Hindlimb muscle (tissue), 1 donor: ENCODE data around the gene FADS6. TPM values are rescaled to one million over a fixed set of nuclear protein-coding genes. Genes with fewer than 3 reads are reported as not detected.
"Not testable (repeated sequence)": the region's sequence is repeated elsewhere in the genome, so short reads cannot be mapped to it uniquely, and the experiment has no call there.

ENCODE experiments used
- DNase-seq: peaks from one replicate; pipeline ENCODE4 v3.0.0-alpha.2; 2013
- polyA plus RNA-seq: library from polyadenylated mRNA; unstranded; fragments of 120-200 nt; gene quantifications from one replicate; pipeline ENCODE4 v1.2.1, GENCODE V29; 2013; ENCODE audit not compliant: insufficient read length

The FADS6 gene
- polyA plus RNA-seq, 1 donor = not detected

DNA sequence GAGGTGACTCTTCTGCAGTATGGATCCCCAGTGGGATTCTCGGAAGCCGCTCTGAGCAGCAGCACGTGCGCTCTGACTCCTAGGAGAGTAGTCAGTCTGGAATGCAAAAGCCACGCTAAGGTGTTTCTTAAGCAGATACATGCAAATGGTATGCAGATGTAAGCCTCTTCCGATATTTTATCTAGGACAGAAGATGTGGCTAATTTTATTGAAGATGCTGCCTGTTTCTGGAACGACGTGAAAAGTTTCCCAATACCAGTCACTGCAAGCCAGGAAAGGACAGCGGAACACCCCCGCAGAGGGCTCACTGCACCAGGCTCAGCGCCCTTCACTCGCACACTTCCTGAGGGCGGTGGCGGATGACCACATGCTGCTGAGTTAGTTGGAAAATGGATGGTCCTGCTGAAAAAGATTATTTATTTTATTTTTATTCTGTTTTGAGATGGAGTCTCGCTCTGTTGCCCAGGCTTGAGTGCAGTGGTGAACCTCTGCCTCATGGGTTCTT is 10.1 kb downstream of the FADS6 start:
- DNase-seq = no peak

DNA sequence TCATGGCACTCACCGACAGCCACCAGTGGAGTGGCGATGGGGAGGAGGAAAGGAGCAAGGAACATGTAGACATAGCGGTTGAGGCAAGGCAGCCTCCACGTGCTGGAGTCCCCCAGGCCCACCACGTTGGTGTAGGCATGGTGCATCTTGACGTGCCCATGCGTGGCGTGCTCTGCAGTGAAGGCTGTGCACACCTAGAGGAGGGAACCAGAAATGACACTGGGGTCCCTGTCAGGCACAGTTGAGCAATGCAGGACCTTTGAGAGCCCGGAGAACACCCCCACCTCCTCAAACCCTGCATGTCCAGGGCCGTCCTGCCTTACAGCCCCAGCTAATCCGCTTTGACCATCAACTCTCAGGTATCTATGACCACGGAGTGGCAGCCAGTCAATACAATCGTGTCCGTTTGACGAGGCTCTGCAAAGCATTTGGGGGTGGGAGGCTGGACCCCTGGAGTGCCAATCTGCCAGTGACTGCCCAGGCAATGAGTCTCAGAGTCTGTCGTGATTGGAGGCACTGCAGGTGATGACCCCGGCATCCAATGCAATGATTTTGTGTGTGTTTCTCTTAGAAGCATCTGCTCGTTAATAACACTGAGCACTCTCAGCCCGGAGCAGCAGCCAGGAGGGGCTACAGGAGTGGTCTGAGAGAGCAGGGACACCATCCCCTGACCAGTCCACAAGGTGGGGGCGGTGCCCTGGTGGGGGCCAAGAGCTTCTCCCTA is 10.8 kb downstream of the FADS6 start:
- no peak for DNase-seq

DNA sequence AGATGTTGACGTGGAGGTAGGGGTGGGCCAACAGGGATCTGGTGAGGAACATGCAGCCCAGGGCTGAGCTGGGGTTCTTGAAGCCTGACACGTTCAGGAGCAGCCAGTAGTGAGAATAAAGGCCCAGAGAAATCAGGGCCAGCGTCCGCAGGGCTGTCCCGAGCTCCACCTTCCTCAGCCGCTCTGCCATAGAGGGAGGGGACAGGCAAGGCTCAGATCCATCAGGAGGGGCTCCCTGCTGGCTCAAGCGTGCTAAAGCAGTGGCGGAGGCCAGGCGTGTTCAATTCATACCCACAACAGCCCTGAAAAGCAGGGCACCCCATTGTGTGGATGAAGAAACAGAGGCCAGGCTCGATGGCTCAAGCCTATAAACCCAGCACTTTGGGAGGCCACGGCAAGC is 12.4 kb downstream of the FADS6 start:
- no peak for DNase-seq

DNA sequence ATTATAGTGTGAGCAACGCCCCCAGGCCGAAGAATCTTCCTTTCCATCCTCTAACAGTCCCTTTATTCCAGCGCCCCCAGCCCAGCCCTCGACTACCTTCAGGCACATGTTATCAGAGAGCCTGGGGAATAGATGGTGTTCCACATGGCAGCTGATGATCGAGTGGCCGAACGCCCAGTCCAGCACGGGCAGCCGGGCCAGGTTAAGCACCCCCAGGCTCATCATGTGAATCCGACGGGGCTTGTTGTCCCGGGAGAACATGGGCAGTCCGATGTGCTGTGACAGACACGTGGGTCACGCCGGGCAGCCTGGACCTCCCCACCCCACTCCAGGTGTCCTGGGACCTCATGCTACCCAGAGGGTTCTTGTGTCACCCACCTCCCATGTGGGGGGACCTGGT is 14.1 kb downstream of the FADS6 start:
- no peak for DNase-seq

DNA sequence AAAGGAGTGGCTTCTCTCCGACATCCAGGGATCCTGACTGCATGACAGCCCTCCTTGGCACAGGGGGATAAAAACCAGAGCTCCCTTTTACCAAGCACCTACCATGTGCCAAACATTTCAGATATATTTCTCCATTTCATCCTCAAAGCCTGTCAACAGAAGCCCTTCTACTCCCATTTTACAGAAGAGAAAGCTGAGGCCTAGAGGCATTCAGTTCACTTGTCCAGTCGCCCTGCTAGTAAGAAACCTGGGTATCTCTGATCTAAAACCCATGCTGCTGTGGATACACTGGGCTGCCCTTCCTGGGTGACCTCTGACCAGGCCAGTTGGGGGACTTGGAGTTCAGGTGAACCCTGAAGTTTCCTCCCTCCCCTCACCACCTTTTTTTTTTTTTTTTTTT is 14.8 kb downstream of the FADS6 start:
- no peak for DNase-seq

DNA sequence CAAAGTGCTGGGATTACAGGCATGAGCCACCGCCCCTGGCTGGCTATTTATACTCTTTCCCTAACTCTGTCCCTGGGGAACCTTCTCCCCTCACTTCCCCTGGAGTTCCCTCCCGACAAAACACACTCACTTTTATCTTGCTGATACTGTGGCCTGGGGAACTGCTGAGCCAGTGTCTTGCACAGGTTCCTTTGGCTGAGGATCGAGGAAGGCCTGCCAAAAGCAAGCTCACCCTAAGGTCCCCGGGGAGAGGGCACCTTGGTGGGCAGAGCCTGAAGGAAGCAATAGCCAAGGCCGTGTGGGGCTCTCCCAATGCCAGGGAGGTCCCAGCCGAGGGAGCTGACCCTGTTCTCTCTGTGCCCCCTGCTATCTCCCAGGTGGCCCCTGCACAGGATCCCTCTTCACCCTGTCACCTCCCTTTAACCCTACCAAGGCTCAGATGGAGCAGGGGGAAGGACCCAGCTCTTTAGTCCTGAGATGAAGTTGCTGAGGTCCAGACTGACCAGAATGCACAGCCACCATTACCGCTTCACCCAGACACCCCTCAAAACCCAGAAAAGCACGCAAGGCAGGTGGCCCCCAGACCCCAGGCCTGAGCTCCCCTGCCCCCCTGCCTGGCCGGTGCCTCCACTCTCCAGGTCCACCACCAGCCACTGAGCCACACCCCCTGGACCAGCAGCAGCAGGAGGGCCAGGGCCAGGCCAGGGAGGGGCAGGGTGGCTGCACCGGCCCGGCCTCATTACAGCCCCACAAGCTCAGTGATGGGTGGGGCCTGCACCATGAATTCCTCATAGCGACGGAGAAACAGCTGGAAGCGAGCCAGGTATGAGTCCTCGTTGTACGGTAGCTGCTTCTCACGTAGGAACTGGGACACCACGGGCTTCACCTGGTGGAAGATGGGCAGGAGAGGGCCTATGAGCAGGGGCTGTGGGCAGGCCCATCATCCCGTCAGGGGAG is 15.6 kb downstream of the FADS6 start:
- DNase-seq = no peak

DNA sequence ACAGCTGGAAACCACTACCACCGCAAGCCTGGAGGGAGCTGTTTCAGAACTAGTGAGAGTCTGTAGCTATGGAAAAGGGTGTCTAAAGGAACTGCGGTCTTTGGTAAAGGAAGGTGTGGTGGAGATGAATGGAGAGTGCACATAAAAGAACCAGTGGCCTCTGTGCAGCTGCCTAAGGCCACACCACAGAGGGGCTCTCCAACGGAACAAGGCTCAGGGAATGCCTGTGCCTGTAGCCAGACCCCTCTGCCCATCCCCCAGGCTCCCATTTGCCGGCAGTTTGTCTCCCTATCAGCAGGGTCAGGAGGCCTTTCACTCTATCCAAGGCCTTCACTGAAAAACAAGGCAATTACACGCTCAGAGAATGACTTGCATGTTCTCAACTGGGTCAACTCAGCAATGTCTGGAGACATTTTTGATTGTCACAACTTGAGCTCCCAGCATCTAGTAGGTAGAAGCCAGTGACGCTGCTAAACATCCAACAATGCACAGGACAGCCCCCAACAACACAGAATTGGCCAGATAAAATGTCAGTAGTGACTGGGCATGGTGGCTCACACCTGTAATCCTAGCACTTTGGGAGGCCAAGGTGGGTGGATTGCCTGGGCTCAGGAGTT is 17.3 kb downstream of the FADS6 start:
- no peak for DNase-seq

DNA sequence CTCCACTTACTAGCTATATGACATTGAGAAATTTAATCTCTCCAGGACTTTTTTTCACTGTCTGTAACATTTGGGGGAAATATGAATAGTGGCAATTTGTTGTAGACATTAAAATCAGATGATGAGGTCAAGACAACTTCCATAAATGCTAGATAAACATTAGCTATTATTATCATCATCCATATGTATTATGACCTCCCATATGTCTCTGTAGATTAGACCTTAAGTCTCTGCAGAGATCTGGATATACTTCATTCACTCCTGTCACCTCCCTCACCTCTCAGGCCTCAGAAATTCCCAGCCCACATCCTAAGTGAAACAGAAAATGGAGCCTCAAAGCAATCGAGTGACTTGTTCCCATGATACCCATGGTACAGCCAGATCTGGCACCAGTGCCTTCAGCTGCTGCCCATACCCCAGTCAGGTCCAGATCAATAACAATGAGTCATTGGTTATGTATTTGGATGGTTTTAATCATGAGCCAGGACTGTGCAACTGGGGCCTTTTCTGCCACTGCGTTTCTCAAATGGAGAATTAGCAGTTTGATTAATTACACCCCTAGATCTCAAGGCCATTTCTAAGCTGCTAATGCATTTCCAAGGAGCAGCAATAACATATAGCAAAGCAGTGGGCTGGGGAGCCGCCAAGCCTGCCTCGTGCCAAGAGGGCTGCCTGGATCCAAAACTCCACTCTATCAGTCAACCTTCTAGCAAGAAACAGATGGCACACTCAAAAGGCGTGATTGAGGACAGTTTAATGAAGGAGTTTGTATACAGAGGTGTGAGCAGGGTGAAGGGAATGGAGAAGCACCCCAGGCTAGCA is 18.1 kb downstream of the FADS6 start:
- no peak for DNase-seq

DNA sequence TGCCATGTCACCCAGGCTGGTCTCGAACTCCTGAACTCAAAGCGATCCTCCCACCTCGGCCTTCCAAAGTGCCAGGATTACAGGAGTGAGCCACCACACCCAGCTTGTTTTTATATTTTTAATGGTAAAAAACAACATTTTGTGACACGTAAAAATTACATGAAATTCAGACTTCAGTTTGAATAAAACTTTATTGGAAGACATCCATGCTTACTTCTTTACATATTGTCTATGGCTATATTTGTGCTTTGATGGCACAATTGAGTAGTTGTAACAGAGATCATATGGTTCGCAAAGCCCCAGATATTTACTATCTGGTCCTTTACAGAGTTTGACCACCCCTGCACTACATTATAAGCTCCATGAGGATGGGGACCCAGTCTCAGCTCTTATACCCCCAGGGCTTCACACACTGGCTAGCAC is 18.8 kb downstream of the FADS6 start:
- DNase-seq = no peak

DNA sequence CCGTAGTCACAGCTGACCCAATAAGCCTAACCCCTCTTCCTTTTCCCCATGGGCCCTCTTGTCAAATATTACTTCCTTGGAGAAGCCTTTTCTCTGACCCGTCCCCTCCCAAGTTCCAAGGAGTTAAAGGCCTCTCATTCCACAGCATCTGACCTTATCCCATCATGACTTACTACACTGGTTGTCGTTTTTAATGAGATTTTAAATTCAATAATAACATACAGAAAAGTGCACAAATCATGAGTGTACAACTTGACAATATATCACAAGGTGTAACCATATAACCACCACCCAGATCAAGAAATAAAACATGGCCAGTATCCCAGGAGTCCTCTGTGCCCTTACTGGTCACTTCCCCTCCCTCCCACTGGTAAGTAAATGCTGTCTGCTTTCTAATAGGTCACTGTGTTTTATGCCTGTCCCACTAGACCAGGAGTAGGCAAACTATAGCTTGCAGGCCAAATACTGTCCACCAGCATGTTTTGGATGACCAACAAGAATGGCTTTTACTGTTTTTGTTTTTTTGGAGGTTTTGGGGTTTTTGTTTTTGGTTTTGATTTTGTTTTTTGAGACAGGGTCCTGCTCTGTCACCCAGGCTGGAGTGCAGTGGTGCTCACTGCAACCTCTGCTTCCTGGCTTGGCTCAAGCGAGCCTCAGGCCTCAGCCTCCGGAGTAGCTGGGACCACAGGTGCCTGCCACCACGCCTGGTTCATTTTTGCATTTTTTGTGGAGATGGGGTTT is 19.4 kb downstream of the FADS6 start:
- no peak for DNase-seq

DNA sequence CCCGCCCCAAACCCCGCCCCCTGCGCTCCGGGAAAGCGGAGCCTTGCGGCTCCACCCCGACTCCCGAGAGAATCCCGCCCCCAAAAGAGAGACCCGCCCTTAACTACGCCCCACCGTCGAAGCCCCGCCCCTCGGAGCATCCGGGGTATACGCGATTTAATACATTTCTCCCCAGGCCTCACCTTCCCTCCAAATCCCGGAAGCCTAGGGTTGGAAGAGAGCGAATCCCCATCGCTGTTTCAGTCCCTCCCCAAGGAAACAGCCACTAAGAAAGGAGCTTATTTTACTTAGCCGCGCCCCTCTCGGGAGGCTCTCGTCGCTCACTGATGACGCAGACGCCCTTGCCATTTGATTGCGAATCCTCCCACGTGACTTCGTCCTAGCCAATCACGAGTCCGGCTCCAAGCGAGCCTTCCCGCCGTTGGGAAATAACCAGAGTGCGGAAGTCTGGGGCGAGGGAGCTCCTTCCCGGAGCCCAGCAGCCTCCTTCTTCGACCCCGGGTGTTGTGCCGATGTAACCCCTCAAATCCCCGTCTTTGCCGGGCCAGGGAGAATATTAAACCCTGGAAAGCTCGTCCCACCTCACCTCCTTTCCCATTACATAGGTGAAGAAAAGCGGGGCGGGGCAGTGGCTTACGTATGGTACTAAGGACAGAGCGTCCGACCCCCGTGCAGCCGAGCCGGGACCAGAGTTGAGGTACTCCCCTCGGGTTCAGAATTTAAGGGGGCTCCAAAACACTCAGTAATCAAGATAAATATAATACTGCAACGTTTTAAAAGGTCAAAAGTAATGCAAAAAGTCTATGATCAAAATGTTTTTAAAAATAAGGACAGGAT is 20.2 kb downstream of the FADS6 start:
- peak; percentile 100 for DNase-seq

DNA sequence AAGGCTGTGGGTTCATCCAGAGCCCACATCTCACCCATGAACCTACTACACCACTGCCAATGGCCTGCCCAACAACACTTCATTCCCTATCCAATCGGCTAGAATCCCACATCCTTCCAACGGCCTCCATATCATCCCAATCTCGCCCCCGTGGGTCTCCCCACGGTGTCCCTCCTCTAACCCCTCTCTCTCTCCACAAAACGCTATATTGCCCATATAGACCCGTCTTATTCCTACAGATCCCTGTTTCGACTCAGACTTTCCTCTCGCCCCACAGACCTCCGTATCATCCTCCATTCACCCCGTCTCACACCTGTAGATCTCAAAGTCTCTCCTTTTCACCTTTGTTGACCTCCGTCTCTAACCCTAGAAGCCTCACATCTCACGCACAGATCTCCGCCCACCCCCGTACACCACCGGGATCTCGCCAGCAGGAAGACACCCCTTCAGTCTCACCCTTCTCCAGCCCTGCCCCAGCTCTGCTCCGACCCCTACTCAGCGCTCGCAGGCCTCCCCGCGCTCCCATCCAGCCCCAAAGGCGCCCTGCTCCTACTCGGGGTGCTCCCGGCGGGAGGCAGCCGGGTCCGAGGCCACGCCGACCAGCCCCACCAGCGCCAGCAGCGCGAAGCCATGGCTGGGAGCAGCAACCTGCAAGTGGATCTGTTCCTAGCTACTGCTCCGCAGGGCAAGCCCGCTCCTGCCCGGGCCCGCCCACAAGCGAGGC is 21.0 kb downstream of the FADS6 start, which contains the start of gene FDXR:
FDXR (minus strand) TSS at position 682 of the 724 bp plus-strand sequence; CDS start at position 632, 50 bp downstream.
- no peak for DNase-seq

DNA sequence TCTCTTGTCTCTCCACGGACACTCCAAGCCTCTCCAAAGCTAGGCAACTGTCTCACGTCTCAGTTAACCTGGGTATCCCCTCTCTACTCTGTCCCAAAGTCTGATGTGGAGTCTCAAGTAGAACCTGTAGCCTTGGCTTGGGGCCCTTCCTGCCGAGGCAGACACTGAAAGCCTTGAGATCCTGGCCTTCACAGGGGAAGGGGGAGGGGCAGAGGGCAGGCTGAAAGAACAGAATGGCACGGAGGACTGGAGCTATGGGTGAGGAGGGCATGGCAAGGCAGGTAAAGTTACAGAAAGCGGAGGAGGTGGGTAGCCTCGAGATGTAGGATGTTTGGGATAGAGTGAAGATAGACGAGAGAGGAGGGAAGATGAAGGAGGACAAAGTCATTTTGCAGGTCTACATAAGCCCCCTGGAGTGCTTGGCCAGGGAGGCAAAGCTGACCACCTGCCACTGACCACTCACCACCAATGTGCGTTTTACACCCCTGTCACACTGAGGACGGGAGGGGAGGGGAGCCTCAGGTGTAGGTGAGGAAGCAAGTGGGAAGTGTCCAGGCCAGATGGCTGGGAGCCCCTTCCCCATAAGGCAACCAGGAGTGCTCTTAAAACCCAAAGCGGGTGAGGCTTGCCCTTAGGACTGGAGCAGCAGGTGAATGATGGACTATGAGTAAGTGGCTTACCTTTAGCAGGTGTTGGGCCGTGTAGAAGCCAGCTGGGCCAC is 21.9 kb downstream of the FADS6 start:
- no peak for DNase-seq

DNA sequence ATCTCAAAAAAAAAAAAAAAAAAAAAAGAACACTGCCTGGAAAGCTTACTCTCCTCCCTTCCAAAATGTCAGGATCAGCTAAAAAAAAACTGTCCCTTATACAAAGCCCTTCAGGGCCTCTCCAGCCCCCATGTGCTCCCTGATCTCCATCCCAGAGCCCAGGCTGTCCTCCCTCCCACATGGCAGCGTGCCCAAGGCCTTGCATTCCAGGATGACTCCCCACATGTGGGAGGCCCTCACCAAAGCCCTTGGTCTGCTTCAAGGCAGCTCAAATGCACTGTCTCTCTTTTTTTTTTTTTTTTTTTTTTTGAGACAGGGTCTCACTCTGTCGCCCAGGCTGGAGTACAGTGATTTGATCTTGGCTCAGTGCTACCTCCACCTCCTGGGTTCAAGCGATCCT is 22.9 kb downstream of the FADS6 start:
- no peak for DNase-seq

DNA sequence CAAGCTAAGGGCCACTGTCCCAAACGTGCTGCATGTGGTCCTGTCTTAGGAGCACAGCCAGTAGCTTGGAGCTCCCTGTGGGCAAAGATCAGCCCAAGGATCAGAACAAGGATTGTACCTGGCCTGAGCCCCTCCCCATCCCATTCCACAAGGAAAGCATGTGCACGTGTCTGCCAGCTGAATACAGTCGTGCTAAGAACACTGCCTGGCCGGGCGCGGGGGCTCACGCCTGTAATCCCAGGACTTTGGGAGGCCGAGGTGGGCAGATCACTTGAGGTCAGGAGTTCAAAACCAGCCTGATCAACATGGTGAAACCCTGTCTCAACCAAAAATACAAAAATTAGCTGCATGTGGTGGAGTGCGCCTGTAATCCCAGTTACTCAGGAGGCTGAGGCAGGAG is 23.4 kb downstream of the FADS6 start:
- DNase-seq = not testable (repeated sequence)

DNA sequence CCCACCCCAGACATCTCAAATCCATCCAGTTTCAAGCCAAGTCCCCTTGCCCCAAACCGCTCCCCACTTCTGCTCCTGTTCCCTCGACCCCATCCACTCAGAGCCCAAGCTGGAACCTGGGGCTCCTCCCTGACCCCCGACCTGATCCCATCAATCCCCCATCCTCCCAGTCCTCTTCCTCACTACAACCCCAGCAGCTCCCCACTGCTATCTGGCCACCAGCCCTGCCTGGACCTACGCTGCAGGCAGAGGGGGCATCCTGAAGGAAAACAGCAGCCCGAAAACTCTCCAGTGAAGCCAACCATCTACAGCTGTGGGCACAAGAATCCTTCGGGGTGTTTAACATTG is 24.6 kb downstream of the FADS6 start:
- DNase-seq = no peak

DNA sequence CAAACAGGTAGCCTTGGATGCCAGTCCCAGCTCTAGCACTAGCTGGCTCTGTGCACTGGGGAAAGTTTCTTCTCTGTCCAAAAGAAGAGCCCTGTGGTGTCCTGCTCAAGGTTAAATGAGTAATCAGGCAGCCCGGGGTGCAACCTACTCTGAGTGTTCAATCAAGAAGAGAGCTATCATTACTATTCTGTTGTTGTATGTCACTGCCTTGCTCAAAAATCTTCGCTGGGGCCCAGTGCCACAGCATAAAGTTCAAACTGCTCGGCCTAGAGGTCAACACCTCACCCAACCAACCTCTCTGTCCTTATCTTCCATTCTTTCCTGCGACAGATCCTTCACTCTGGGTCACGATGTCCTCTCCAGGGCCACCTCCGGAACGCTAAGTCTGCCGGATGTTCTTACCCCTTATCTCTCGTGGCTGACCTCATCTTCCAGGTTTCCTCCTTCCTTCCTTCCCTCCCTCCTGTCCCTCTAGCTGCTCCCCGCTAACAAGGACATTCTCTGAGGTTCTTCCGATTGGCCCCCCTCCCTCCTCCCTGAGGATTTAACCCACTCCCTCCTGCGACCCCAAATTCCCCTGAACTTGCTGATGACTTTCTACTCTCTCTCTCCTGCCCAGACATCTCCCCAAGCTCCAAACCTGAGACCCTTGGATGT is 25.1 kb downstream of the FADS6 start:
- DNase-seq = no peak

DNA sequence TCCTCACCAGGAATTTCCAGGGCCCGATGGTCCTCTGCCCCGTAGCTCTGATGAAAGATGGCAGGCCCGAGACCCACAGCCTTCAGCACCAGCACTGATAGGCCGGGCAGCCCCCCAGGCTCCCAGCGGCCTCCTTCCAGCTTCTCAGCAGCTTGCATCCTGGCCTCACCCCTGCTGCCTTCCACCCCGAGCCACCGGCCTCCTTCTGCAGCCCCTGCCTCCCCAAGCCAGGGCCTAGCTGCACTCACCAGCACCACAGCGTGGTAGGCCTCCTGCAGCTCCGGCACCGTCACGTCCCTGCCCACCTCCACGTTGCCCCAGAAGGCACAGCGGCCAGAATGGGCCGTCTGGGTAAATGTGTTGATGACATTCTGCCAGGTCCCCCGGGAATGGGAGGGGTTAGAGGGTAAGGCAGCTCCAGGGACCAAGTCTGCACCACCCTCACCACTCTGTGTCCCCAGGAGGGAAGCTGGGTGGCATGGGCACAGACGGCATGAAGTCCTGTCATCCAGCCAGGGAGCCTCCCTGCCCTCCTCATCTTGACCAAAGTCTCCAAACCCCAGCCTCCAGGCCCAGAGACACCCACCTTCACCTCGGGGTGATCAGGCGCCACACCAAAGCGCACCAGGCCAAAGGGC is 27.1 kb downstream of the FADS6 start:
- no peak for DNase-seq
